ENCODE results near the gene TFAP2B.

TFAP2B gene

DNA sequence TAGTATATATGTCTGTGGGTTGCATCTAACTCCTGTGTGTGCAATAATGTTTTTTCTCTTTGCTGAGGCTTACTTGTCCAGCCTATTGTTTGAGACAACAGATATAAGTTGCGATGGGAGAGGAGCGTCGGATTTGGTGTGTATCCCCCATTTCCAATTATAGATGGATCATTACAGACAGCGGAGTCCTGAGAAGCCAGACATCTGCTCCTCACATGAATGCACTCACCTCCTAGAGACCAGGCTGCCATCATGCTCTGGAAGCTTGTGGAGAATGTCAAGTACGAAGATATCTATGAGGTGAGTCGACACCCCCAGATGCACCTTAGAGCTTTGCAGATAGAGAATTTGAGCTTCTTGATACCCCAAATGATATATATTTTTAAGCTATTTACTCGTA lies at the start of gene TFAP2B:
TSS of gene TFAP2B (plus strand) at position 199 of the 400 bp plus-strand sequence. CDS start at position 220, 21 bp downstream.
- DNase-seq (ENCODE audit: low read depth, low spot score) = no peak

DNA sequence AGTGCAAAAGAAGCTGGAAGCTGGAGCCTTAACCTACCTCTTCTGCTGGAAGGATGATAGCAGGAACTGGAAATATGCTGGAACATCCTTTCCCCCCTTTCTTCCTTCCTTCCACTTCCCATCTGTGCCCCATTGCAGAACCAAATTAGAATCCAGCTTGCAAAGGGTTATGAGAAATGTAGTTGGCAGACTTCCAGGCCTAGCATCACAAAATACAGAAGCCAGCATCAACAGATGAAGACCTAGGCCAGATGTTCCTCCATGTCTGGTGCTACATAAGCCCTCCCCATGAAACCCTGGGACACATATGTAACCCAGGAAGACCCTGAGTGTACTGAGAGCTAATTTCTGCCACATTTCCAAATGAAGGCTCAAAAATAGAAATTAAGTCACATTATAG lies 40.0 kb upstream of the TFAP2B start:
- no peak for DNase-seq (ENCODE audit: low read depth, low spot score)

DNA sequence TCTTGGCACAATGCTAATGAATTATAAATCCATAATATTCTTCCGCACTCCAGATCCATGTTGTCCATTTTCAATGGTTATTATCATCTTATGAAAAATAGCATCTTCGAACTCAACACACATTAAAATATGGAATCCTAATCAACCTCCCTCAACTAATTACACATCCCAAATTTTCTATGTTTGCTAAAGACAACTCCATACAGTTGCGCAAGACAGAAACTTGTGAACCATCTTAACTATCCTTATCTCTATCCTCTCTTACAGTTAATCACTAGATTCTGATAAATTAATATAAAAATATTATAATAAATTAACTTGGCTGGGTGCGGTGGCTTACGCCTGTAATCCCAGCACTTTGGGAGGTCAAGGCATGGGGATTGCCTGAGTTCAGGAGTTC lies 38.3 kb upstream of the TFAP2B start:
- DNase-seq (ENCODE audit: low read depth, low spot score) = no peak

DNA sequence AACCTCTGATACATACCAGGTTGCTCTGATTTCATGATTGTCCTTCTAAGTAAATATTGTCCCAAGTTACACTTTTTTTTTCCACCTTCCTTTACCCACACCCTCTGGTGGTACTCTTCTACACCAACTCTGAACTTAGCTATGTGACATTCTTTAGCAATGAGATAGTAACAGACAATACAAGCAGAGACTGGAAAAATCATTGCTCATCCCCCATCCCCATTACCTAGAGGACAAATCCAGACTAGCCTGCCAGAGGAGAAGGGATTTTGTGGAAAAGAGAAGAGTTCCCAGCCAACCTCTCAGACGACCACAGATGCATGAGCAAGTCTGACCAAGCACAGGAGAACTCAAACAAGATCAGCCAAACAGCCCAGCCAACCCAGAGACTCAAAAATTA lies 32.8 kb upstream of the TFAP2B start:
- DNase-seq (ENCODE audit: low read depth, low spot score) = no peak

DNA sequence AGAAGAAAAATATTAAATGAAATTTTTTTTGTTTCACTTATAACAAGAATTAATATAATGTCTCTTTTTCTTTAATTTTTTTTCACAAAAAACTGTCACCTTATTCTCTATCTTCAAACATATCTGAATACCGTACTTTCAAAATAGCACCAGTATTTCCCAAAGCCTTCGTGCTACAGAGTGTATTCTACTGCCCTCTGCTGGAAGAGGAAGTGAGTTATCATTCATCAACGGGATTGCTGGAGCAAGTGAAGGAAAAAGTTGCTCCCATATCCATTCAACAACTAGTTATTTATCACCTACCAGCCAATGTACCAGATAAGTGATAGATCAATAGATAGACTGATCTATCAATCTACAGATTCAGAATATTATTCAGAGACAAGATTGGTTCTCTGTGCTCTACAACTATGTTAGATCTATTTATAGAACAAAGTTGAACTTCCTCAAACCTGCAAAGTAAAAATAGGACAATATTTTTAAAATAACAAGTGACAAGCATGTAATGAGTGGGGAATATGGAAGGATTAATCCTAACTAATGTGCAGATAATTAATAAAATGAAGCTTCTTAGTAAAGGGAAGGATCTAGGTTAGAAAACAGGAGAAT lies 26.7 kb upstream of the TFAP2B start:
- DNase-seq (ENCODE audit: low read depth, low spot score) = no peak

DNA sequence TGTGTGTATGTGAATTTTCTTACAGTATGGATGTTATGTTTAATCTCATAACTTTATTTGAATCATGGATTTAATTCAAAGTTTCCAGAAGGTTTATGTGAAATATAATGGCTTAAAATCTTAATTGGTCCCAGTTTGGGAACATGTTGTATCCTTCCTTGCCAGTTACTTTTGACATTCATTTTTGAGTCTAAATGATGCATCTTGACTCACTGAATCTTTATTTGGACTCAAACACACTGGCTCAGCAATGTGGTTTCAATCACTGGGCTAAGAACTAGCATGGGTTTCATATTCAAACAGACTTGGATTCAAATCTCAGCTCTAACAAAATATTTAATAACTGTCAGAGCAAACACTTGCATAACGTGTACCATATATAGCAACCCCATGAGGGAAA lies 25.9 kb upstream of the TFAP2B start:
- DNase-seq (ENCODE audit: low read depth, low spot score) = no peak

DNA sequence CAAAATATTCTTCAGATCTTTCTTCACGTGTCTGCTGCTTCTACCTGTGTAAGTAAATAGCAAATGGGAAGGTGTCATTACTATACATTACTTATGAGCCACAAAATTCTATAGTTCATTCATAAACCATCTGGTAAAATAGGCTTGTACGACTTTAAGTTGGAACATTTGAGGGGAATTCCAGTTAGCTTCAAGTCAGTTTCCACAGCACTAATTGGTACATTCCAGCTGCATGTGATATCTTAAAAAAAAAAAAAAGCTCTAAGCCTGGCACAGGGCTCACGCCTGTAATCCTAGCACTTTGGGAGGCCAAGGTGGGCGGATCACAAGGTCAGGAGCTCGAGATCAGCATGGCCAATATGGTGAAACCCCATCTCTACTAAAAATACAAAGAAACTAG lies 23.1 kb upstream of the TFAP2B start:
- DNase-seq (ENCODE audit: low read depth, low spot score) = no peak

DNA sequence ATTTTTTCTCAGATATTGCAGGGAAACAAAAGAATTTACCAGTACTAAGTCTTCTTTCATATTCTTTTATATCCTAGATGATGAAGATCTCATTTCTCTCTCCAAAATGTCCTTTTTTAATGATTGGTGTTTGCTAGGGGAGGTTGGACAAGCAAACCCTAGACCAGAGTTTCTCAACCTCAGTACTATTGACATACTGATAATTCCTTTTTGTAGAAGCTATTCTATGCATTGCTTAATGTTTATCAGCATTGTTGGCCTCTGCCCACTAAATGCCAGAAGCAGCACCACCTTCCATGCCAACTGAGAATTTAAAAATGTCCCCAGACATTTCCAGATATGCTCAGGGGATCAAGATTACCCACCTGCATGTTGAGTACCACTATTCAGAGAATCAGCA lies 14.4 kb upstream of the TFAP2B start:
- no peak for DNase-seq (ENCODE audit: low read depth, low spot score)

DNA sequence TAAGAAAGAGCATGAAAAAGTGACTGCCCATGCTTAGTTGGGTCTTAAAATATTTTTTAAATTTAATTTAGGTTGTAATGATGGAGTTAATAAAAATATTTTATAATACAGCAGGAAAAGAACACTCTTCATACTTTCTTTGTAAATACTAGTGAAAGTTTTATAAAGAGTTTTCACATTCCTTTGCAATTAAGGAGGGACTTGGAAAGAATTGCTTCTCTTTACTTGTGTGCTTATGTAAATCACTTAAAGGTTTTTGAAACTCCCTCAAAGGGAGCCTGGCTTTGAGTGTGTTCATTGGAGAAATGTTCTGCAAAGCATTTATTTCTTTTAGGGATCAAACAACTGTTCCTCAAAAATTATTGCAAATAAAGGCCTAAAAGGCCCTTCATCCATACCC lies 11.6 kb upstream of the TFAP2B start:
- DNase-seq (ENCODE audit: low read depth, low spot score) = no peak

DNA sequence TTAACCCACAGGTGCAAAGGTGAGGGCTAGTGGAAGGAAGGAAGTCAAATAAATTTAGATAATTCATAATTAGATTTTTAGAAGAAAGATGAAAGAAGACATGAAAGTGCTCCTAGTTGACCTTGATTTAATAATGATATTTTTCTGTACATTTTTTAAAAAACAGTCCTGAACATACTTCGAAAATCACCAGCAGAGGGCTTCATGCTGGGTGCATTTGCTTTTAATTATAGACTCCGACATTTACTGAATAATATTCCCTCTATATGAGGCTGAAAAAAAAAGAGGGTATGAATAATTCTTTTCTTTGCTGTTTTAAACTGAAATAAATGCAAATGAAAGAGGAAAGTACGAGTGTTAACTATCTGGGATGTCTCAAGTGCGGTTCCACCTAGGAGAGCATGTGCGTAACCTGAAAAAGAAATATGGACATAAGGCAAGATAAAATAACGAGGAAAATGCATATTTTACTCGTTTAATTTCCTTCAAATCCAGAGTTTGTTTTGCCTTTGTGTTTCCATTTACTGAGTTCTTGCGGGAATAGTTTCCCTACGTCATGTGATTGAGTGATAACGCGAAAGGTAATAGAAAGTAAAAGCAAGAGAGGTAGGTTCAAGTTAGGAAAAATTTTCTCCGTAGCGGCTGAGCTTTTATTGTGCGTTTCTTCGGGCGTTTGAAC lies 3.1 kb upstream of the TFAP2B start:
- DNase-seq (ENCODE audit: low read depth, low spot score) = no peak

DNA sequence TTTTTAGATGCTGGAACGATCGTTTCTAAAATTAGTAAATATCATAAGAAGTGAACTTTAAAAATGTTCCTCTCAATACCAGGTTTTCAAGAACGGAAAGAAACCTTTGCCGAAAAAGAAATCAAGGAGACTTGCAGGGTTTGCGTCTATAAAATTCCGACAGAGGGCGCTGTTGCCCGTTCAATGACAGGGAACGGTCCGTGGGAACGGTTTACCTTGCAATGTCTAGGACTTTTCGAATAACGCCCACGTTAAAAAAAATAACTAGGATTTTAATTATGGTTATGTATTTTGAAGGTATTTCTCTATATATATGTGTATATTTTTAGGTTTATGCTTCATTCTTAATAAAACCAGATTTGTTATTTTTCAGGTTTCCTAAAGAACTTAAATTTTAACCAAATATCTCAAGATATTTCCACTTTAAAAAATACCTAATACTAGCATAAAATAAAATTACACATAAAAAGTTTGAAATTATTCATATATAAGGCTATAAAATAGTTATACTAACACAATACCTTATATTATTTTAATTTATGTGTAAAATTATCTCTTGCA lies 2.5 kb upstream of the TFAP2B start:
- no peak for DNase-seq (ENCODE audit: low read depth, low spot score)

DNA sequence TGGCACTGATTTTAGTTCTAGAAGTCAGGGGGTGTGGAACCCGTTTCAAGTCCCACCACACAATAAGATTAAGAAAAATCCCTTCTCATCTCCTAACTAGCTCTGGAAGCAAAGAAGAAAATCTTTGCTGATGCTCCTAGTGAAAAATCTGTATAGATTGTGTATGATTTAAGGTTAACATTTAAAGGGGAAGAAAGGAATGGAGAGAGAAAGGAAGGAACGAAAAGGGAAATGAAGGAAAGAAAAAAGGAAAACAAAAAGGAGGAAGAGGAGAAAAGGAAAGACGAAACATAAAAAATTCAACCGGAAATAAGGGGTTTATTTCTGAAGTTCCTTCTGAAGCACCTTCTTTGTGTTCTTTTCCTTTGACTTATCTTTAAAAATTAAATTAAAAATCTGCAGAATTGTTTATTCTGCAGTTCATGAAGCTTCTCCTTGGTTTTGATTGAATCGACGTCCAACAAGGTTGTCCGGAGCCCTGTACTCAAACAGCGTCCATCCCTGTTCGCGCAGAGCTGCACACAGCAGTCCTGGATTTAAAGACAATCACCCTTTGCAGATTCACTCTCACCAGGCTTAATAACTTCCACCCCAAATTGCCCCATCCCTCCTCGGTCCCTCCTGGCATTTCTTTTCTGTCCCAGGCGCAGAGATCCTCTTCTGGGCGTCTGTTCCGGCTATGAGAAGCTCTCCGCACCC lies 1.6 kb upstream of the TFAP2B start:
- no peak for DNase-seq (ENCODE audit: low read depth, low spot score)

DNA sequence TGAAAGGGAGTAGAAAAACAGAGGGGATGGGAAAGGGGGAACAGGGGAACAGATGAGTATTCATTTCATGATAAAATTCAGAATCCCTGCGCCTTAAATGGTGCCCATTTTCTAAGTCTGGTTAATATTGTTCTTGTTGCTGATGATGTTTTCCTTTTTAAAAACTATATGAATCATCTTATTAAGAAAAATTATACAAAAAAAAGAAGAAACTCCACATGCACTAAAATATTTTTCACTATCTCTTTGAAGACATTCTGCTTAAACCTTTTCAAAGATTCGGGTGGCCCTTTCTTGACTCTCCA lies 1.1 kb upstream of the TFAP2B start:
- DNase-seq (ENCODE audit: low read depth, low spot score) = no peak

DNA sequence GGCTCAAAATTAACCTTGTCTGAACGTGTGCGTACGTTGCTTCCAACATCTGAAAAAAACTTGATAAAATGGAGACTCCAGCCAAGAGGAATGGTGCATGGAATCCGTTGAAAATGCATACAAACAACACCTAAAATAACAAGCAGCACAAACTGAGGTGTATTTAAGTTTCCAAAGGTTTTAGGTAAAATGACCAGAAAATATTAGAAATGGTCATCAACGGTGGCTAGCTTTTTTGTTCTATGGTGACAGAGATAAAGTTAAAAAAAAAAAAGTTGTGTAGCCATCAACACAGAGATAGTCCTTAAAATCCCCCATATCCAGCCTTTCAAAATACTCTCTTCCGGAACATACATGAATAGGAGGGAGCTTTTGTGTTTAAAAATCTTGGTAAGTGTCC lies 651 bp upstream of the TFAP2B start:
- no peak for DNase-seq (ENCODE audit: low read depth, low spot score)

DNA sequence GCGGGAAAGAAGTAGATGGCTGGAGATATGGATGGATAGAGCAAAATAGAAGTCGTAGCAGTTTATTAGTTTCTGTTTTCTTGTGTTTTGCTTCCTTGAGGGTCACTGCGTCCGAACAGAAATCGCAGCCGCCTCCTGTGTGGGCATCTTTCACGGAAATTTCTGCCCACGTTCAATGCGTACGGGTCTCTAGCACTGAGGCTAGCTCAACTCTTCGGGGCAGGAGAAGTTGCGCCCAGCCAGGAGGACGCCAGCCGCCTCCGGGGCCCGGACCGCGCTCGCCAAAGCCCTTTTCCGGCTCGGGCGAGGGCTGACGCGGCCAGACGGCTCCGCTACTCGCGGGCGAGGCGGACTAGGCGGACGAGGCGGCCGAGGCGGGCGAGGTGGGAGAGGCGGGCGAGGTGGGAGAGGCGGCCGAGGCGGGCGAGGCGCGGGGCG lies 814 bp downstream of the TFAP2B start:
- DNase-seq (ENCODE audit: low read depth, low spot score) = no peak

DNA sequence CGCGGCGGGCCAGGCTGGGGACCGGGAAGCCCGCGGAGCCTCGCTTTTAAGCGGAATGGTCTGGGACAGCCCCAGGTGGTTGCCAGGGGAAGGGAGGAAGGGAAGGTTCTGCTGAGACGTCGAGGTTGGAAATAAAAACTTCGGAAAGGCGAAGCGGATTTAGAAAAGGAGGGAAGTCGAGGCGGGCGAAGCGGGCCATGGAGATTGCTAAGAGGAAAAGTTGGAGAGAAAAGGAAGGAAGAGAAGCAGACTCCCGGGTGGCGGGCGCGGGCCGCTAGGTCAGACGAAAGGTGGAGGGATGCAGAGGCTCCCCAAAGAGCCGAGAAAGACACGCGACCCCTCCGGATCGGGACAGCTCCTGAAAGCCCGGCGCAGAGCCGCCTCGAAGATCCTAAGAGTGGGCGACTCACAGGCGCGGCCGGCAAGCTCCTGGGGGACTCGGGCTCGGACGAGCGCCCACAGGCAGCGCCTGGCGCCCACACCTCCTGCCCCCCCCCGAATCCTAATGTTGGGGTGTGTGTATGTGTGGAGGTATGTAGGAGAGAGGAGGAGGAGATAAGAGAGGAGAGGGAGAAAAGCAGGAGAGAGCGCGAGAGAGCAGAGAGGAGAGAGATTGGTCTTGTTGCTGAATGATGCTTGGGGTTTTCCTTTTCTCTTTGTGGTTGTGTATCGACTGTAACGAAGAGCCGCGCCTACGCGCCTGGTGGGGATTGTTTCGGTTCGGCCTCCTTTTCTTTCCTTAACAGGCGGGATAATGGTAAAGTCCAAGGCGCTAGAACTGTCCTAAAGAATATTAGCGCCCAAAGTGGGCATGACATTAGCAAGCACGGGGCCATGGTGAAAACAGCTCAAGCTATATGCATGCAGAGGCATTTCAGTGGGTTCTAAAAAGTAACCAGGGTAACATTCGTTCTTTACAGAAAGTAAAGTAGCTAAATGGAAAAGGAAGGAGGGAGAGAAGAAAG lies 1.5 kb downstream of the TFAP2B start:
- no peak for DNase-seq (ENCODE audit: low read depth, low spot score)

DNA sequence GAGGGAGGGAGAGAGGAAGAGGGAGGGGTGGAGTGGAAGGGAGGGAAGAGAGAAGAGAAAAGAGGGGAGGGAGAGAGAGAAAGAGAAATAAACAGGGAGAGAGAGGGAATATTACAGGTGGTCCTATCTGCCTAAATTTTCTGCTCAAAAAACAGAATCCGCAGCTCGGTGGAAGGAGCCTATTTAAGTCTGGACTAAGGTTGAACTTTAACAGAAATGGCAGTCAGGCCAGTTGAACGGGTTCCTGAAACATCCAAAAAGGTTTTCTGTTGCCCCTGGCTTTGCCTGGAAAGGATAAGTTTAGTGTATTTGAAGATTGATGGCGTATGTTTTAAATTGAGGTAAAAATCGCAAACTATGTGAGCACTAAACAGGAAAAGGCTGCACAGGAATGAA lies 2.2 kb downstream of the TFAP2B start:
- no peak for DNase-seq (ENCODE audit: low read depth, low spot score)

DNA sequence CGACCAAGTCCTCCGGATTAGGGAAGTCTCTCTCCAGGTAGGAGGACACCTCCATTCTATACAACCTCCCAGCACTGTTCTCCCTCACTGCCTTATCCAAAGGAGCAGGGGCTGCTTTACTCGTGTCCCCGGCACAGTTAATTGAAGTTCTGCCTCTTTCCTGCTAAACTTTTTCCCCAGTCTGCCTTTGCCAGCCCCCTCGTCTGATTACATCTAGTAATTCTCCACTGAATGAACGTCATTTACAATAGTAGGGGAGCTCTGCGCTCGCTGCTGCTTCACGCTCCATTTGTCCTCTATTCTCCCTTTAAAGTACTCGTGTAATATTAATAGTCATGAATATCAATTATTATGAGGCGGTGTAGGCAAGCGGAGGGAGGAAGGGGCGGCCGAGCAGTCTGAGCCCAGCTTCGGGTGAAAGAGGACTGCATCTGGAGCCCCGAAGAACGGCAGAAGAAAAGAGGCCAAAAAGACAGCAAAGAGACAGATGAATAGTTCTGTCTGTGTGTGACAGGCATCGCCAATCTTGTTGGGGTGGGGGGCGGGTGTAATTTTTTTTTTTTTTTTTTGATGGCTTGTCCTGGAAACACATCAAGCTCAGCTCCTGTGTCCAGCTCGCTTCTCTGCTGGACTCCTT lies 2.9 kb downstream of the TFAP2B start:
- no peak for DNase-seq (ENCODE audit: low read depth, low spot score)

DNA sequence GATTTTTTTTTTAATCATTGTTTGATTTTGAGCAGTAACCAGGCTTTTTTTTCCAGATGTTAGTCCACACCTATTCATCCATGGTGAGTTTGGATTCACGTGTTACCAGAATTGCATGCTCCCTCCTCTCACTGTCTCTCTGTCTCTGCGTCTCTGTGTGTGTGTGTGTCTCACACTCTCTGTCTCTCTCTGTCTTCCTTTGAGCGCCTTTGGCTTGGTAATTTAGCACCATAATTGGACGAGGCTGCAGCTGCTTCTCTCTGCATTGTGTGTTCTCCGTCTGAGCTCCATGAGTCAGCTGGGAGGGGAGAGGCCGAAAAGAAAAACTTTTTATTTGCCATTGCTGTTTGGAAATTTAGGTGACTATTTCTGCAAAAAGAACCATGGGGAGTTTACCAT lies 3.4 kb downstream of the TFAP2B start:
- DNase-seq (ENCODE audit: low read depth, low spot score) = no peak

DNA sequence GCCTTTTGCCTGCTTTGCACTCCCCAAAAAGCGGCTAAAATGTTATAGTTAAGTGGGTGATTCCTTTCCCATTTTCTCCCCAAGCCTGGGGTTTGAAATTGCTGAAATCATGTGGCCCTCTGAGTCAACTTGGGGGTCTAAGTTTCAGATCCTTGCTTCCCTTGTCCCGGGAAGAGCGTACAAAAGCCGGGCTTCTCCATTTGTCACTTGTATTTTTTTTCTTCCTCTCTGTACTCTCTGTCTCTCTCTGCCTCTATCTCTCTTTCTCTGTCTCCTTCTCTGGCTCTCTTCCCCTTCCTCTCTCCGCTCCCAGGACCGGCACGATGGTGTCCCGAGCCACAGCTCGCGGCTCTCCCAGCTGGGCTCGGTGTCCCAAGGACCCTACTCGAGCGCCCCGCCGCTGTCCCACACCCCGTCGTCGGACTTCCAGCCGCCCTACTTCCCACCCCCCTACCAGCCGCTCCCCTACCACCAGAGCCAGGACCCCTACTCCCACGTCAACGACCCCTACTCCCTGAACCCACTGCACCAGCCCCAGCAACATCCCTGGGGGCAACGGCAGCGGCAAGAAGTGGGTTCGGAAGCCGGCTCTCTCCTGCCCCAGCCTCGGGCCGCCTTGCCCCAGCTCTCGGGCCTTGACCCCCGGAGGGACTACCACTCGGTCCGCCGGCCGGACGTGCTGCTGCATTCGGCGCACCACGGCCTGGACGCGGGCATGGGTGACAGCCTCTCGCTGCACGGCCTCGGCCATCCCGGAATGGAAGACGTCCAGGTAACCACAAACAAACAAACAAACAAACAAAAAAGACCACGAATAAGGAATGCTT lies 4.6 kb downstream of the TFAP2B start:
- DNase-seq (ENCODE audit: low read depth, low spot score) = no peak

Data from activated naive CD8-positive, alpha-beta T cell treated with anti-CD3 and anti-CD28 coated beads, Interleukin-2, amount 50 U/mL, for 16 hours (primary cell).